K562 (cell line): Measurements from ENCODE around the gene YY1AP1. TPM values are rescaled to one million over a fixed set of nuclear protein-coding genes. Genes with fewer than 3 reads are reported as not detected.

Source experiments
- ATAC-seq: fragments of 200-7000 bp; cut with Tn5 transposase; 3 replicates; pipeline ENCODE4 v1.9.1; 2020; ENCODE audit warnings: moderate library complexity
- BruUV-seq: library from RNA; stranded (reverse); fragments of 400-500 nt; replicated peaks from 2 replicates; lab custom pipeline; 2021; lab: Mats Ljungman, UMichigan
- CTCF ChIA-PET: fragments of 300-600 bp; formaldehyde crosslinking; extraction: SDS; loops from one replicate; lab custom pipeline; 2021; ENCODE audit warnings: low intra/inter-chr PET ratio; lab: Yijun Ruan, JAX
- POLR2A ChIA-PET: fragments of 300-600, 350-650 bp; sonication (Branson Sonifier 250); formaldehyde crosslinking; extraction: SDS; loops from one replicate; lab custom pipeline; 2021; ENCODE audit warnings: antibody characterized with exemption, inconsistent platforms; lab: Yijun Ruan, JAX
- DNase-seq, 4 experiments: peaks; one replicate each; pipeline versions ENCODE4 v3.0.0 to v3.0.0-alpha.2; 2011 to 2018; ENCODE audit warnings: low spot score in 3 of 4, mixed read lengths in 3 of 4; ENCODE audit errors: extremely low read depth in 1 of 4
- FAIRE-seq: peaks from 2 replicates; lab custom pipeline; 2011; peaks lifted over from hg19 to GRCh38; lab: Jason Lieb, UNC
- H2AFZ ChIP-seq: 2 replicates; pipeline ENCODE4 v1.6.0; 2011; ENCODE audit warnings: low read depth, low read length, control low read depth, inconsistent platforms
- H3K27ac ChIP-seq: fragments of 200-600 bp; 3 replicates; pipeline ENCODE4 v1.8.0; 2011; ENCODE audit warnings: low read depth, mild to moderate bottlenecking, control low read depth, inconsistent platforms, low read length, moderate library complexity, mixed read lengths; ENCODE audit errors: extremely low read depth
- H3K27me3 ChIP-seq, 2 experiments: fragments of 300-600 bp in 1 of 2; 2 replicates in 1 of 2; 3 replicates in 1 of 2; pipeline versions ENCODE4 v1.6.0 to v1.8.0; 2011; ENCODE audit warnings: inconsistent platforms in 2 of 2, low read length in 2 of 2, mild to moderate bottlenecking in 1 of 2, mixed read lengths in 1 of 2, moderate library complexity in 1 of 2; ENCODE audit not compliant: control insufficient read depth in 2 of 2, insufficient read depth in 2 of 2
- H3K36me3 ChIP-seq: fragments of 300-600 bp; 3 replicates; pipeline ENCODE4 v1.8.0; 2011; ENCODE audit warnings: mild to moderate bottlenecking, low read length, inconsistent platforms; ENCODE audit not compliant: control insufficient read depth, insufficient read depth
- H3K4me1 ChIP-seq, 2 experiments: fragments of 200-600 bp in 1 of 2; replicated peaks in 1 of 2; 2 replicates in 1 of 2; 3 replicates in 1 of 2; pipeline versions ENCODE4 v1.5.1 to v1.8.0; 2011; ENCODE audit warnings: inconsistent platforms in 2 of 2, low read length in 2 of 2, mild to moderate bottlenecking in 1 of 2, mixed read lengths in 1 of 2, moderate library complexity in 1 of 2; ENCODE audit not compliant: control insufficient read depth in 2 of 2, insufficient read depth in 2 of 2
- H3K4me2 ChIP-seq: 2 replicates; pipeline ENCODE4 v1.6.1; 2011; ENCODE audit warnings: low read length, control low read depth, inconsistent platforms, mixed read lengths; ENCODE audit not compliant: insufficient read depth
- H3K4me3 ChIP-seq: fragments of 200-600 bp; sonication (generic), shearing (Covaris generic); 2 replicates; pipeline ENCODE4 v1.5.1; 2016; ENCODE audit warnings: control low read depth, inconsistent platforms
- H3K79me2 ChIP-seq: fragments of 200-600 bp; 3 replicates; pipeline ENCODE4 v1.8.0; 2011; ENCODE audit warnings: low read length, inconsistent platforms; ENCODE audit not compliant: control insufficient read depth, insufficient read depth
- H3K9ac ChIP-seq, 2 experiments: 2 replicates each; pipeline versions ENCODE4 v1.6.0 to v1.6.1; 2011; ENCODE audit warnings: low read depth in 2 of 2, low read length in 2 of 2, control low read depth in 1 of 2, inconsistent platforms in 1 of 2, mild to moderate bottlenecking in 1 of 2, mixed read lengths in 1 of 2; ENCODE audit not compliant: insufficient read depth in 1 of 2
- H3K9me1 ChIP-seq: one replicate; pipeline ENCODE4 v1.6.0; 2011; ENCODE audit warnings: inconsistent platforms, mild to moderate bottlenecking, low read length, moderate library complexity; ENCODE audit not compliant: control insufficient read depth, insufficient read depth
- H3K9me3 ChIP-seq: replicated peaks from 2 replicates; pipeline ENCODE4 v1.5.1; 2011; ENCODE audit warnings: low read depth, low read length, inconsistent platforms; ENCODE audit not compliant: control insufficient read depth, insufficient read depth
- H4K20me1 ChIP-seq: replicated peaks from 2 replicates; pipeline ENCODE4 v1.6.1; 2011; ENCODE audit warnings: low read length, inconsistent platforms, mixed read lengths; ENCODE audit not compliant: control insufficient read depth, insufficient read depth
- CBX5 ChIP-seq: IDR thresholded peaks from 2 replicates; pipeline ENCODE4 v1.6.1; 2014; ENCODE audit warnings: low read depth, borderline replicate concordance
- GABPB1 ChIP-seq: sonication (generic); formaldehyde crosslinking; IDR thresholded peaks from 2 replicates; pipeline ENCODE4 v1.8.0; 2022; ENCODE audit warnings: mild to moderate bottlenecking, missing genetic modification reagents
- KLF6 ChIP-seq: fragments of 250-450 bp; sonication (Bioruptor Pico); IDR thresholded peaks from 2 replicates; pipeline ENCODE4 v1.4.0; 2020; ENCODE audit warnings: mild to moderate bottlenecking, moderate library complexity, borderline replicate concordance
- MBD2 ChIP-seq: sonication (generic); IDR thresholded peaks from 2 replicates; pipeline ENCODE4 v1.6.1; 2016; ENCODE audit warnings: low read depth, borderline replicate concordance
- NR0B1 ChIP-seq: fragments of 450-650 bp; IDR thresholded peaks from one replicate; pipeline ENCODE4 v1.6.1; 2018; ENCODE audit warnings: mild to moderate bottlenecking, moderate library complexity; ENCODE audit not compliant: partially characterized antibody
- POU5F1 ChIP-seq: fragments of 150-350 bp; IDR thresholded peaks from 2 replicates; pipeline ENCODE4 v1.6.1; 2014; ENCODE audit warnings: borderline replicate concordance, low read length, low read depth, mild to moderate bottlenecking; ENCODE audit not compliant: partially characterized antibody
- PTBP1 ChIP-seq: fragments of 200-400 bp; formaldehyde crosslinking; IDR thresholded peaks from 2 replicates; pipeline ENCODE4 v1.6.1; 2017; ENCODE audit warnings: low read depth, low read length
- SIN3B ChIP-seq: fragments of 450-650 bp; IDR thresholded peaks from 2 replicates; pipeline ENCODE4 v1.6.1; 2017; ENCODE audit warnings: low read depth, mild to moderate bottlenecking, moderate library complexity
- SMAD2 ChIP-seq: fragments of 150-350 bp; IDR thresholded peaks from 2 replicates; pipeline ENCODE4 v1.6.1; 2014; ENCODE audit warnings: low read depth, mild to moderate bottlenecking, low read length
- TCF7 ChIP-seq: sonication (generic); IDR thresholded peaks from 2 replicates; pipeline ENCODE4 v1.6.1; 2016; ENCODE audit warnings: antibody characterized with exemption, borderline replicate concordance
- ZNF239 ChIP-seq: fragments of 250-450 bp; sonication (Bioruptor Pico); IDR thresholded peaks from 2 replicates; pipeline ENCODE4 v1.4.0; 2020; ENCODE audit warnings: mild to moderate bottlenecking
- ZNF274 ChIP-seq: IDR thresholded peaks from 2 replicates; pipeline ENCODE4 v1.6.1; 2011; ENCODE audit warnings: low read depth, mild to moderate bottlenecking, low read length, moderate library complexity, borderline replicate concordance
- ZNF324 ChIP-seq: fragments of 250-450 bp; sonication (Bioruptor Pico); IDR thresholded peaks from 2 replicates; pipeline ENCODE4 v1.4.0; 2020; ENCODE audit warnings: mild to moderate bottlenecking
- ZNF347 ChIP-seq: fragments of 450-650 bp; formaldehyde crosslinking; IDR thresholded peaks from 2 replicates; pipeline ENCODE4 v1.4.0; 2020; ENCODE audit warnings: low read depth, mild to moderate bottlenecking, moderate library complexity
- WGBS: fragments of 100-300 bp; shearing (Covaris generic); methylation state at CpG from one replicate; pipeline ENCODE4 v1.1.6; 2016; ENCODE audit warnings: low coverage, mixed read lengths; ENCODE audit not compliant: insufficient coverage; ENCODE audit errors: missing lambda C conversion rate; 5-methylcytosine and 5-hydroxymethylcytosine counted together
- in situ Hi-C: fragments of 300-500 bp; cut with MboI; formaldehyde crosslinking; loops from 4 replicates; pipeline ENCODE4 v1.15.0; 2018; ENCODE audit warnings: inconsistent platforms, mixed read lengths
- intact Hi-C: fragments of 100-400 bp; cut with micrococcal nuclease; formaldehyde crosslinking; loops from 2 replicates; pipeline ENCODE4 v1.14.2; 2022
- polyA plus RNA-seq, 8 experiments: library from polyadenylated mRNA; depleted of rRNA in 4 of 8; stranded (reverse) in 5 of 8; unstranded in 3 of 8; fragments of >200 nt; fragmentation: Nextera tagmentation in 2 of 8; fragmentation: Illumina TruSeq in 1 of 8; extraction: Ambion mirVana in 2 of 8; extraction: Trizol in 1 of 8; gene quantifications; 2 replicates each; pipeline versions ENCODE4 v1.2.1 to v1.2.3, GENCODE V29; 2011 to 2014; ENCODE audit warnings: inconsistent platforms in 1 of 8, missing spikeins in 1 of 8
- total RNA-seq, 7 experiments: library from RNA; depleted of rRNA in 6 of 7; stranded (reverse); fragments of >200 nt in 6 of 7; fragmentation: Illumina TruSeq in 2 of 7; extraction: Trizol in 2 of 7; gene quantifications; 2 replicates each; pipeline versions ENCODE4 v1.2.1 to v1.2.3, GENCODE V29; 2011 to 2021; ENCODE audit warnings: low replicate concordance in 1 of 7

YY1AP1 gene
- total and polyA plus RNA-seq, 9 of the 15 experiments (the other 6 are each of a cell fraction or from before 2014, with no cell fraction given): 18.4 to 90.7 (median 42.9) TPM

- Histone ChIP-seq H2AFZ (no peak overlapping the region), H3K27me3 (no peaks in the 10 kb centered on the region), H3K4me3 (no peak overlapping the region), H3K36me3 (no peaks in the 10 kb centered on the region), H3K27ac (no peak overlapping the region), H3K9me3 (no peaks in the 10 kb centered on the region; the same call in 1 of the 2 replicates), H4K20me1 (no peaks in the 10 kb centered on the region), H3K4me2 (no peak overlapping the region), H3K9ac (no peak overlapping the region), H3K79me2 (no peaks in the 10 kb centered on the region)
- ChIA-PET CTCF (no interaction called here), POLR2A (interaction anchor here (1.0 kb wide), 1 partner anchor 14 kb away, joined by 5 read pairs; no protein-coding TSS in a partner anchor)
- WGBS: 0% methylated on average over 1 of the region's 1 CpG
- in situ Hi-C loops: no loop called here
- no peak for DNase-seq
- TF ChIP-seq ZNF239 (CRISPR knock-in tag) (no peak), ZNF347 (CRISPR knock-in tag) (no peak), SMAD2 (no peak), ZNF274 (no peak), CBX5 (no peak), POU5F1 (no peak), SIN3B (no peak)
- TF ChIP-seq, all 486 proteins: peak for 0
- FAIRE-seq (no peak), ATAC-seq (no peak)
- BruUV-seq: no TSS peak
- intact Hi-C loops: no loop called here
- Histone ChIP-seq H3K4me1 (no peaks in the 10 kb centered on the region), H3K9me1 (no peaks in the 10 kb centered on the region)
These were observed 65.2 kb downstream of the YY1AP1 start for GRCh38 chr1:155623357-155623756.

- Histone ChIP-seq H3K4me2 (no peak overlapping the region), H3K9me1 (no peaks in the 10 kb centered on the region), H3K27me3 (no peaks in the 10 kb centered on the region), H3K27ac (no peak overlapping the region), H3K4me3 (no peak overlapping the region), H2AFZ (no peak overlapping the region), H3K9me3 (no peaks in the 10 kb centered on the region; the same call in 1 of the 2 replicates), H3K36me3 (no peaks in the 10 kb centered on the region), H3K4me1 (no peaks in the 10 kb centered on the region), H3K79me2 (no peaks in the 10 kb centered on the region), H4K20me1 (no peaks in the 10 kb centered on the region), H3K9ac (no peak overlapping the region)
- POLR2A ChIA-PET: interaction anchor here (1.0 kb wide), 1 partner anchor 13 kb away, joined by 5 read pairs; no protein-coding TSS in a partner anchor
- DNase-seq: no peak
- ATAC-seq: no peak
- FAIRE-seq: no peak
- WGBS: 4% methylated on average over 2 of the region's 2 CpGs
- in situ Hi-C loops: no loop called here
- intact Hi-C loops: no loop called here
- CTCF ChIA-PET: no interaction called here
- BruUV-seq: no TSS peak
- TF ChIP-seq MBD2 (no peak), PTBP1 (no peak), ZNF324 (no peak), NR0B1 (no peak), KLF6 (no peak), TCF7 (no peak), GABPB1 (CRISPR knock-in tag) (no peak)
These were observed 66.4 kb downstream of the YY1AP1 start for GRCh38 chr1:155622191-155622590.
